BJ (cell line): Measurements from ENCODE around the gene ETFB. TPM values are rescaled to one million over a fixed set of nuclear protein-coding genes. Genes with fewer than 3 reads are reported as not detected.
"Not testable (repeated sequence)": the region's sequence is repeated elsewhere in the genome, so short reads cannot be mapped to it uniquely, and the experiment has no call there.

Source experiments
- CTCF ChIA-PET: fragments of 350-600 bp; formaldehyde crosslinking; extraction: SDS; loops from one replicate; lab custom pipeline; 2021; ENCODE audit warnings: antibody characterized with exemption, inconsistent platforms; lab: Yijun Ruan, JAX
- POLR2A ChIA-PET: fragments of 300-600 bp; sonication (Branson Sonifier 250); formaldehyde crosslinking; extraction: SDS; loops from one replicate; lab custom pipeline; 2021; ENCODE audit warnings: antibody characterized with exemption; lab: Charles Lee
- DNase-seq: peaks from one replicate; pipeline ENCODE4 v3.0.0-alpha.2; 2011; ENCODE audit warnings: low read depth
- H3K27me3 ChIP-seq: 2 replicates; pipeline ENCODE4 v1.6.0; 2011; ENCODE audit warnings: low read length; ENCODE audit not compliant: control insufficient read depth, insufficient read depth
- H3K36me3 ChIP-seq: 2 replicates; pipeline ENCODE4 v1.5.1; 2011; ENCODE audit warnings: low read length; ENCODE audit not compliant: control insufficient read depth, insufficient read depth
- H3K4me3 ChIP-seq: 2 replicates; pipeline ENCODE4 v1.5.1; 2011; ENCODE audit warnings: low read depth, mild to moderate bottlenecking, control low read depth, low read length
- polyA plus RNA-seq: library from polyadenylated mRNA; depleted of rRNA; stranded (reverse); fragments of >200 nt; gene quantifications from 2 replicates; pipeline ENCODE4 v1.2.3, GENCODE V29; 2011
- TF ChIP-seq, protein P1 (sequence below): IDR thresholded peaks from 2 replicates; pipeline ENCODE4 v1.5.1; 2011; ENCODE audit warnings: low read depth, mild to moderate bottlenecking, control low read depth, inconsistent platforms, low read length, moderate library complexity; ENCODE audit not compliant: insufficient read depth

The ETFB gene
- polyA plus RNA-seq, 1 experiment: 149 TPM

- H3K36me3 ChIP-seq: no peaks in the 10 kb centered on the region
- ChIA-PET POLR2A (no interaction called here), CTCF (interaction anchor here (0.6 to 4.1 kb wide), 5 partner anchors 19 to 81 kb away, joined by 3 to 16 read pairs (median 4); partner anchors contain the start of gene SIGLEC10)
- no peak for DNase-seq
- TF ChIP-seq, protein P1, sequence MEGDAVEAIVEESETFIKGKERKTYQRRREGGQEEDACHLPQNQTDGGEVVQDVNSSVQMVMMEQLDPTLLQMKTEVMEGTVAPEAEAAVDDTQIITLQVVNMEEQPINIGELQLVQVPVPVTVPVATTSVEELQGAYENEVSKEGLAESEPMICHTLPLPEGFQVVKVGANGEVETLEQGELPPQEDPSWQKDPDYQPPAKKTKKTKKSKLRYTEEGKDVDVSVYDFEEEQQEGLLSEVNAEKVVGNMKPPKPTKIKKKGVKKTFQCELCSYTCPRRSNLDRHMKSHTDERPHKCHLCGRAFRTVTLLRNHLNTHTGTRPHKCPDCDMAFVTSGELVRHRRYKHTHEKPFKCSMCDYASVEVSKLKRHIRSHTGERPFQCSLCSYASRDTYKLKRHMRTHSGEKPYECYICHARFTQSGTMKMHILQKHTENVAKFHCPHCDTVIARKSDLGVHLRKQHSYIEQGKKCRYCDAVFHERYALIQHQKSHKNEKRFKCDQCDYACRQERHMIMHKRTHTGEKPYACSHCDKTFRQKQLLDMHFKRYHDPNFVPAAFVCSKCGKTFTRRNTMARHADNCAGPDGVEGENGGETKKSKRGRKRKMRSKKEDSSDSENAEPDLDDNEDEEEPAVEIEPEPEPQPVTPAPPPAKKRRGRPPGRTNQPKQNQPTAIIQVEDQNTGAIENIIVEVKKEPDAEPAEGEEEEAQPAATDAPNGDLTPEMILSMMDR: no peak
- H3K4me3 ChIP-seq: no peak overlapping the region
- H3K27me3 ChIP-seq: no peaks in the 10 kb centered on the region
Observed at GRCh38 chr19:51399231-51399630, 33.0 kb upstream of the ETFB start.

GRCh38 chr19:51398096-51398704 lies 32.0 kb upstream of the ETFB start:
- H3K36me3 ChIP-seq: no peaks in the 10 kb centered on the region
- ChIA-PET CTCF (interaction anchor here (0.7 to 4.1 kb wide), 7 partner anchors 20 to 410 kb away, joined by 3 to 16 read pairs (median 3); partner anchors contain the start of gene SIGLEC10), POLR2A (no interaction called here)
- TF ChIP-seq, protein P1: peak; percentile 66
- DNase-seq: no peak
- no peaks in the 10 kb centered on the region for H3K27me3 ChIP-seq
- no peak overlapping the region for H3K4me3 ChIP-seq

DNA sequence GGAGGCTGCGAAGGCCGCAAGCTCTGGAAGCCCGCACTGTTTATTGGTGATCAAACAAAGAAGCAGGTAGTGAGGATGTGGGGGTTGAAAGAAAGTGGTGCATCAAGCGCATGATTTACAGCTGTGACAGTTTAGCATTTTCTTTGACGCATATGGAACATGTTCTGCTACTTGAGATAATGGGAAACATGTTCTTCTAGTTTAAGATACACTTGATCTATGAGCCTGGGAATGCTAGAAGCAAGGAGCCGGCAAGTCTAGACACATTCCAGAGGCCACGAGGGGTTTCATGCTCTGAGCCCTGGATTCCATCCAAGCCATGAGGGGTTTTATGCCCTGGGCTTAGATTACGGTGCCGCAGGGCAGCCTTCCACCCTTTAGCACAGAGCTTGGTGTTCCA lies 31.3 kb upstream of the ETFB start:
- POLR2A ChIA-PET, H3K36me3 ChIP-seq, H3K27me3 ChIP-seq, H3K4me3 ChIP-seq, DNase-seq: not testable (repeated sequence)
- CTCF ChIA-PET: interaction anchor here (1.2 to 4.1 kb wide), 3 partner anchors 21 to 59 kb away, joined by 3 to 16 read pairs (median 3); partner anchors contain the start of gene SIGLEC10

- TF ChIP-seq, protein P1: no peak
- H3K4me3 ChIP-seq: no peak overlapping the region
- ChIA-PET POLR2A (no interaction called here), CTCF (interaction anchor here (1.3 to 4.1 kb wide), 2 partner anchors 22 to 43 kb away, joined by 3 to 16 read pairs; partner anchors contain the start of gene SIGLEC10)
- no peaks in the 10 kb centered on the region for H3K36me3 ChIP-seq
- no peaks in the 10 kb centered on the region for H3K27me3 ChIP-seq
- DNase-seq: no peak
Observed at GRCh38 chr19:51396175-51396574, 30.0 kb upstream of the ETFB start.

DNA sequence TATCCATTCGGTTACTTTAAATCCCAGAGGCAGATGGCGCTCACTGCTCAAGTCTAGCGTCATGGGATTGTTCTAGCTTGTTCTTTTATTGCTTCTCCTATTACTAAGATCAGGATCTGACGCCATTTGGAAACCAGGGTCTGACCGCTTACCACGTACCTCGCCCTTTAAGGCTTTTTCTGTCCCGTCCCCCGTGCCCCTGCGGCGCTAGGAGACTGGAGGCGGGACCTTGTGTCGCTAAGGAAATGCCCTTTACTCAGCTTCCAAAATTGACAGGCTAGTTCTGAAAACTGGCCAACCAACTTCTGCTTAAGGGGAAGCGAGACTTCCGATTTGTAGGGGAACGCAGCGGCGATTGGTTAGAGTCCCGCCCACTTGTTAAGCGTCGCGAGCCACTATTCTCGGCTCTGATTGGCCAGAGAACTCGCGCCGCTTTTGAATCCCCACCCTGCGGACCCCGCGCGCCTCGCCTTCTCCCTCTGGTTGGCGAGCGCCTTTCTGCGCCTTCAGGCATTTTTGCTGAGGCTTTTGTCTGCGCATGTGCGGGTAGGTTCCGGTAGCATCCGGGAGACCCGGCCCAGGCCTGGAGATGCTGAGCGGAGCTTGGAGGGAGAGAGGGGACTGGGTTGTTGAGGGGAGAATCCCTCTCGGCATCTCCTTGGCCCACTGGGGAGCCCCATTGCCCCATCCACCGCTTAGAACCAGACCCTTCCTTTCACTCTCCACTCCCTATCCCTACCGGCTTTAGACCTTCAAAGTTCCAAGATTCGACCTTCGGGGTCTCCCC lies 28.1 kb upstream of the ETFB start:
- TF ChIP-seq, protein P1: 0 out of 2 replicates have a peak, but pooled peaks have one; percentile 2

More for the DNA sequence above, 28.1 kb upstream of the ETFB start:
- no peaks in the 10 kb centered on the region for H3K27me3 ChIP-seq
- peak; percentile 97 for DNase-seq
- POLR2A ChIA-PET: no interaction called here
- peak overlapping the region; percentile 46 for H3K4me3 ChIP-seq
- CTCF ChIA-PET: interaction anchor here (1.0 kb wide), 2 partner anchors 30 to 55 kb away, joined by 3 to 4 read pairs; no protein-coding TSS in a partner anchor
- no peaks in the 10 kb centered on the region for H3K36me3 ChIP-seq
